B cell (primary cell): ENCODE results near the gene EGFLAM.

Experiments
- CTCF ChIP-seq: fragments of 200-600 bp; IDR thresholded peaks from one replicate; pipeline ENCODE4 v1.8.0; 2022; ENCODE audit warnings: antibody characterized with exemption, mild to moderate bottlenecking
- EZH2 ChIP-seq: IDR thresholded peaks from 2 replicates; pipeline ENCODE4 v1.6.1; 2012; ENCODE audit warnings: borderline replicate concordance, low read depth, mild to moderate bottlenecking, moderate library complexity, low read length; ENCODE audit not compliant: insufficient read depth, poor library complexity, severe bottlenecking

GRCh38 chr5:38210676-38211353, 47.5 kb upstream of the EGFLAM start:
- TF ChIP-seq CTCF (no peak), EZH2 (no peak)
